ENCODE results near the gene DPEP3.

Gene DPEP3

DNA sequence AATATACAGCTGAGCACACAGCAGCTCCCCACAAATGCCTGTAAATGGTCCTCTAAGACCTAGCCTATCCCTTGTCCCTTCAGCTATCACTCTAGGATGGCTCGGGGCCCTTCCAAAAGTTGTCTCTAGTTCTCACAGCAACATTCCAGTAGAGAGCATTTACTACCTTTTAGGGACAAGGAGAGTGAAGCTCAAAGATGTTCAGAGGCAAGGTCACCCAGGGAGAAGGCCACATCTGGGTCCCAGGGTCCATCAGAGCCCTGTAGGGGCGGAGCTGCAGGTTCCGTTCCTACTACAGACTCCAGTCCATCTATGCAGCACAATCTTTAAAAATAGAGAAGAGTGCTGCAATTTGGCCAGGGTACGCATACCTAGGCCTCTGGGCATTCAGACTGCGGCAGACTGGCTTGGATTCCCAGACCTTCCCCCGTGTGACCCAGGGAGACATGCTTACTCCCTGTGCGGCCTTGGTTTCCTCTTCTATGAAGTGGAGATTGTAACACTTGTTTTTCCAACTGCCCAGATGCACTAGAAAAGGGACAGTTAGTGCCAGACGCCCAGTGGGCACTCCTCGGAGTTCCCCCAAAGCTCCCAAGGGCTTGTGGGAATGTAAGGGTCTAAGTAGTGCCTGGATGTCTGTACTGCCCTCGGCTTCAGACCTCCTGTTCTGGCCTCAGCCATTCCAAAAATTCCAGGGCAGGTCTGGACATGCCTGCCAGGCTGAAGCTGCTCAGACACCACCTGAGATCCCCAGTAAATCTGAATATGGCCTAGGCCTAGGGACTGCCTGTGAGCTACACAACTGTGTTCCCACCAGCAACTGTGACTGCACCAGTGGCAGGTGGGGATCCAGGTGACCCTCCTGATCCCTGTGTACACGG is 14.4 kb downstream of the DPEP3 start:
- no peak for TF ChIP-seq CTCF (IDR thresholded peaks at IDR 0.05; ENCODE audit: insufficient read depth, low read depth, low read length, missing control alignments)
- H3K4me3 ChIP-seq (ENCODE audit: low read depth, low read length), result no peak overlapping the region; the same call in 1 of the 2 replicates
- no peak for DNase-seq (ENCODE audit: low read depth)

- TF ChIP-seq CTCF (IDR thresholded peaks at IDR 0.05; ENCODE audit: insufficient read depth, low read depth, low read length, missing control alignments), result no peak
- H3K4me3 ChIP-seq (ENCODE audit: low read depth, low read length), result no peak overlapping the region
- DNase-seq (ENCODE audit: low read depth), result no peak
Observed at GRCh38 chr16:67964477-67965131, 15.7 kb downstream of the DPEP3 start.

DNA sequence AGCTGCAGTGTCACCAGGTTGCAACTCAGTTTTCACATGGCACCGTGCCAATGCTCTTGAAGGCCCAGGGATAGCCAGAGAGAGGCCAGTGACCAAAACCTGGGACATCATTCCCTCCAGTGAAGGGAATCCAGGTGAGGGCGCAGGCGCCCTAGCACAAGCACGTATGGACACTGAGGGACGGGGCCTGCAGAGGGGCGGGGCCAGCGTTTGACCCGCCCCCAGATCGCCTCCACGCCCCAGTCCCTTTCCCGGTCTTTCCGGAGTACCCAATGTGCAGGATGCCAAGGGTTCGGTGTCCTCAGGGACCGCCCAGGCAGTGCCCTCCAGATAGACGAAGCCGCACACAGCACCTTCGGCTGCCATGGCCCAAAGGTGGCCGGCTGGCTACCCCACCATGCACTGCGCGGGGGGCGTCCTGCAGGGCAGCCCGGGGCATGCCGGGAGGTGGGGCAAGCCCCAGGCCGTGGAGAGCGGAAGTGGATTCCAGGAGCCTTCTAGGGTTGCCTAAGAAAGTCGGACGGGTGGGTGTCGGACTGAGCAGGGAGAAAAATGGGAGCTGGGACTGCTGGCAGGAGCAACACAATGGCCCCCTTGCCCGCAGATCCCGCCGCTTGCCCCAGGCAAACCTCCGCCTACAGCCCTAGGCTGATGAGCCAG is 16.5 kb downstream of the DPEP3 start:
- H3K4me3 ChIP-seq (ENCODE audit: low read depth, low read length), result no peak overlapping the region
- TF ChIP-seq CTCF (IDR thresholded peaks at IDR 0.05; ENCODE audit: insufficient read depth, low read depth, low read length, missing control alignments), result no peak
- no peak for DNase-seq (ENCODE audit: low read depth)

GRCh38 chr16:67963292-67963661 is 17.0 kb downstream of the DPEP3 start:
- no peak overlapping the region for H3K4me3 ChIP-seq (ENCODE audit: low read depth, low read length)
- DNase-seq (ENCODE audit: low read depth), result no peak
- TF ChIP-seq CTCF (IDR thresholded peaks at IDR 0.05; ENCODE audit: insufficient read depth, low read depth, low read length, missing control alignments), result no peak

DNA sequence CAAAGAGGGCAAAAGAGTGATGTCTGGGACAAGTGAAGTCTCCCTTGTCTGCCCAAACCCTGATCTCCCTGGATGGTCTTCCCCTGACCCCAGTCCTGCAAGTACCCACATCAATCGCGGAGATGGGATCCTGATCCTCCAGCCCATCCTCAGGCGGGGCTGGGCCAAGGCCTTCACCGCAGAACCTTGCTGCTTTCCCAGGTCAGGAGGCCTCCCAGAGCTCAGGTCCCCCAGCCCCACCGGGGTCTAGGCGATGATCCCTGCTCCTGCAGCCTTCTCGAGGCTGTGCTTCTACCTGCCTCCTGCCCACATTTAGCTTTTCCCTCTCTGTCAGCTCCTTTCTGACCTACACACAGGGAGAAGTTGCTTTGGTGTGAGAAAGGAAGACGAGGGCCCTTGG is 18.2 kb downstream of the DPEP3 start:
- TF ChIP-seq CTCF (IDR thresholded peaks at IDR 0.05; ENCODE audit: insufficient read depth, low read depth, low read length, missing control alignments), result no peak
- no peak overlapping the region for H3K4me3 ChIP-seq (ENCODE audit: low read depth, low read length)
- DNase-seq (ENCODE audit: low read depth), result no peak

DNA sequence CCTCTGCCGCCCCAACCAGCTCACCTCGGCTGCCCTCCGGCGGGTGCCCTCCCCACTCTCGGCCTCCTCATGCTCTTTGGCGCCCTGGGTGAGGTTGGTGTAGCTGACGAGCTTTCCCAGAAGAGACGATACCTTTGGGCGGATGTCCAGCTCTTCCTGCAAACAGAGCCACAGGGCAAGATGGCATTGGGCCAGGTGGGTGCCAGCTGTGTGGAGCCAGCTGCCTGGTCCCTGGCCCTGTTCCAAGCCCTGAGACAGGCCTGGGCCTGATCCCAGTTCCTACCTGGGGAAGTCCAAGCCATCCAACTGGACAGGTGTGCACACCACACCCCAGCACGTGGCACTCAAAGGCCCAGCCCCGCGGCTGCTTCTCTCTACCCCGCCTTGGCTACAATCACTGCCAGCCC is 18.7 kb downstream of the DPEP3 start:
- TF ChIP-seq CTCF (IDR thresholded peaks at IDR 0.05; ENCODE audit: insufficient read depth, low read depth, low read length, missing control alignments), result no peak
- no peak for DNase-seq (ENCODE audit: low read depth)
- H3K4me3 ChIP-seq (ENCODE audit: low read depth, low read length), result no peak overlapping the region
